Activated B cell treated with CpG ODN at 0.5 μM for 24 hours (primary cell): ENCODE measurements around the gene TIAL1. TPM values are rescaled to one million over a fixed set of nuclear protein-coding genes. Genes with fewer than 3 reads are reported as not detected.

Experiments
- ATAC-seq: fragments of 200-7000 bp; cut with Tn5 transposase; one replicate; pipeline ENCODE4 v1.10.0; 2021; ENCODE audit warnings: low read depth, mild to moderate bottlenecking, moderate library complexity
- CTCF ChIA-PET: fragments of 350-600 bp; sonication (Branson Sonifier 250); formaldehyde crosslinking; loops from one replicate; lab custom pipeline; 2021; ENCODE audit warnings: antibody characterized with exemption; lab: Charles Lee
- POLR2A ChIA-PET: fragments of 350-600 bp; sonication (Branson Sonifier 250); formaldehyde crosslinking; loops from one replicate; lab custom pipeline; 2021; ENCODE audit warnings: antibody characterized with exemption; lab: Charles Lee
- DNase-seq: peaks from one replicate; pipeline ENCODE4 v3.0.0; 2022
- H3K27ac Mint-ChIP-seq: one replicate; pipeline ENCODE4 v1.8.0; 2020; ENCODE audit warnings: mixed read lengths
- H3K27me3 Mint-ChIP-seq: one replicate; pipeline ENCODE4 v1.8.0; 2021; ENCODE audit warnings: mixed read lengths
- H3K36me3 Mint-ChIP-seq: one replicate; pipeline ENCODE4 v1.8.0; 2021; ENCODE audit warnings: low read depth, mixed read lengths
- H3K4me1 Mint-ChIP-seq: one replicate; pipeline ENCODE4 v1.8.0; 2021; ENCODE audit warnings: mixed read lengths
- H3K4me3 Mint-ChIP-seq: one replicate; pipeline ENCODE4 v1.8.0; 2020; ENCODE audit warnings: mild to moderate bottlenecking, mixed read lengths
- H3K9me3 Mint-ChIP-seq: one replicate; pipeline ENCODE4 v1.8.0; 2020; ENCODE audit warnings: mixed read lengths
- intact Hi-C: fragments of 100-400 bp; cut with micrococcal nuclease; formaldehyde crosslinking; loops from one replicate; pipeline ENCODE4 v1.15.1; 2024
- total RNA-seq: library from RNA; stranded (reverse); gene quantifications from 2 replicates; pipeline ENCODE4 v1.2.3, GENCODE V29; 2022
- TF ChIP-seq, protein P1 (sequence below): fragments of 200-600 bp; IDR thresholded peaks from one replicate; pipeline ENCODE4 v1.8.0; 2022; ENCODE audit warnings: antibody characterized with exemption, mild to moderate bottlenecking

The TIAL1 gene
- total RNA-seq, 1 donor from 2014 or later, result 155 TPM

DNA sequence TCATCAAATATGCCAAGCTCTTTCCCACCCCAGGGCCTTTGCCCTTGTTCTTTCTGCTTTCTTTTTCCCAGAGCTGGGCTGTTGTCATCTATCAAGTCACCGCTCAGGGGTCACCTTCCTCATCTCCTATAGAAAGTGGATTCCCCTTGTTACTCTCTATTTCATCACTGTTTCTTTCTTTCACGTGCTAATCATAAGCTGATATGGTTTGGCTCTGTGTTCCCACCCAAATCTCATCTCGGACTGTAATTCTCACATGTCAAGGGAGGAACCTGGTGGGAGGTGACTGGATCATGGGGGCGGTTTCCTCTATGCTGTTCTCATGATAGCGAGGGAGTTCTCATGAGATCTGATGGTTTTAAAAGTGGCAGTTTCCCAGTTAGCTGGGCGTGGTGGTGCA is 17.0 kb upstream of the TIAL1 start:
- Mint-ChIP-seq H3K4me3 (no peak overlapping the region), H3K9me3 (no peaks in the 10 kb centered on the region)
- CTCF ChIA-PET, result no interaction called here

DNA sequence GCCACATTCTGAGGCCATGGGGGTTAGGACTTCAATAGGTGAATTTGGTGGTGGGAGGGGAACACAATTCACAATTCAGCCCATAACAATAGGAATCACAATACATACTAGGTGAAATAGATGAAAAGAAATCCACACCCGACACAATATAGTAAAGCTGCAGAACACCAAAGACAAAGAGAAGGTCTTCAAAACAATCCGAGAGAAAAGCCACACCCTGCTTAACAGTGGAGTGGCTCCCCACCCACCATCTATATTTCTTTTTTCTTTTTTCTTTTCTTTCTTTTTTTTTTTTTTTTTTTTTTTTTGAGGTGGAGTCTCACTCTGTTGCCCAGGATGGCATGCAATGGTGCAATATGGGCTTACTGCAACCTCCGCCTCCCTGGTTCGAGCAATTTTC is 14.7 kb upstream of the TIAL1 start:
- TF ChIP-seq, protein P1, sequence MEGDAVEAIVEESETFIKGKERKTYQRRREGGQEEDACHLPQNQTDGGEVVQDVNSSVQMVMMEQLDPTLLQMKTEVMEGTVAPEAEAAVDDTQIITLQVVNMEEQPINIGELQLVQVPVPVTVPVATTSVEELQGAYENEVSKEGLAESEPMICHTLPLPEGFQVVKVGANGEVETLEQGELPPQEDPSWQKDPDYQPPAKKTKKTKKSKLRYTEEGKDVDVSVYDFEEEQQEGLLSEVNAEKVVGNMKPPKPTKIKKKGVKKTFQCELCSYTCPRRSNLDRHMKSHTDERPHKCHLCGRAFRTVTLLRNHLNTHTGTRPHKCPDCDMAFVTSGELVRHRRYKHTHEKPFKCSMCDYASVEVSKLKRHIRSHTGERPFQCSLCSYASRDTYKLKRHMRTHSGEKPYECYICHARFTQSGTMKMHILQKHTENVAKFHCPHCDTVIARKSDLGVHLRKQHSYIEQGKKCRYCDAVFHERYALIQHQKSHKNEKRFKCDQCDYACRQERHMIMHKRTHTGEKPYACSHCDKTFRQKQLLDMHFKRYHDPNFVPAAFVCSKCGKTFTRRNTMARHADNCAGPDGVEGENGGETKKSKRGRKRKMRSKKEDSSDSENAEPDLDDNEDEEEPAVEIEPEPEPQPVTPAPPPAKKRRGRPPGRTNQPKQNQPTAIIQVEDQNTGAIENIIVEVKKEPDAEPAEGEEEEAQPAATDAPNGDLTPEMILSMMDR, result no peak
- no peak for ATAC-seq
- Mint-ChIP-seq H3K36me3 (no peaks in the 10 kb centered on the region), H3K4me3 (no peak overlapping the region), H3K4me1 (peaks cover 3% of the 10 kb centered on the region), H3K27me3 (peaks cover 6% of the 10 kb centered on the region), H3K9me3 (no peaks in the 10 kb centered on the region), H3K27ac (no peak overlapping the region)
- DNase-seq, result no peak
- ChIA-PET POLR2A (no interaction called here), CTCF (no interaction called here)
- intact Hi-C loops, result no loop called here

More for the DNA sequence above, 17.0 kb upstream of the TIAL1 start:
- no peak overlapping the region for H3K27ac Mint-ChIP-seq
- H3K4me1 Mint-ChIP-seq, result peaks cover 4% of the 10 kb centered on the region
- ATAC-seq, result no peak
- TF ChIP-seq, protein P1, result no peak
- no peak for DNase-seq
- peaks cover 3% of the 10 kb centered on the region for H3K27me3 Mint-ChIP-seq
- no peaks in the 10 kb centered on the region for H3K36me3 Mint-ChIP-seq
- intact Hi-C loops, result no loop called here
- POLR2A ChIA-PET, result no interaction called here

DNA sequence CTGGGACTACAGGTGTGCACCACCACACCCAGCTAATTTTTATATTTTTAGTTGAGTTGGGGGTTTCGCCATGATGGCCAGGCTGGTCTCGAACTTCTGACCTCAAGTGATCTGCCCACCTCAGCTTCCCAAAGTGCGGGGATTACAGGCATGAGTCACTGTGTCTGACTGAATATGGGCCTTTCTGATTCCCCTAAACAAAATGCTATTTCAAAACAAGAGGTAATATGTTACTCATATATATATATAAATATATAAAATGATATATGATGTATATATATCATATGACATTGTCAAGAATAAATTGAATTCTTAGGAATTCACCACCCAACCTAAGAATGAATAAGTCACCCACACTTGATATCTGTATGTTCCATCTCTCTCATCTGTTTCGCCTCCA is 12.8 kb upstream of the TIAL1 start:
- Mint-ChIP-seq H3K9me3 (no peaks in the 10 kb centered on the region), H3K4me1 (peaks cover 3% of the 10 kb centered on the region), H3K27me3 (peaks cover 6% of the 10 kb centered on the region), H3K36me3 (no peaks in the 10 kb centered on the region), H3K4me3 (no peak overlapping the region), H3K27ac (no peak overlapping the region)
- TF ChIP-seq, protein P1, result no peak
- no peak for ATAC-seq
- ChIA-PET CTCF (no interaction called here), POLR2A (no interaction called here)
- no peak for DNase-seq
- intact Hi-C loops, result loop anchor here (2.0 kb wide), 1 partner anchor 727 kb away; no protein-coding TSS in a partner anchor

DNA sequence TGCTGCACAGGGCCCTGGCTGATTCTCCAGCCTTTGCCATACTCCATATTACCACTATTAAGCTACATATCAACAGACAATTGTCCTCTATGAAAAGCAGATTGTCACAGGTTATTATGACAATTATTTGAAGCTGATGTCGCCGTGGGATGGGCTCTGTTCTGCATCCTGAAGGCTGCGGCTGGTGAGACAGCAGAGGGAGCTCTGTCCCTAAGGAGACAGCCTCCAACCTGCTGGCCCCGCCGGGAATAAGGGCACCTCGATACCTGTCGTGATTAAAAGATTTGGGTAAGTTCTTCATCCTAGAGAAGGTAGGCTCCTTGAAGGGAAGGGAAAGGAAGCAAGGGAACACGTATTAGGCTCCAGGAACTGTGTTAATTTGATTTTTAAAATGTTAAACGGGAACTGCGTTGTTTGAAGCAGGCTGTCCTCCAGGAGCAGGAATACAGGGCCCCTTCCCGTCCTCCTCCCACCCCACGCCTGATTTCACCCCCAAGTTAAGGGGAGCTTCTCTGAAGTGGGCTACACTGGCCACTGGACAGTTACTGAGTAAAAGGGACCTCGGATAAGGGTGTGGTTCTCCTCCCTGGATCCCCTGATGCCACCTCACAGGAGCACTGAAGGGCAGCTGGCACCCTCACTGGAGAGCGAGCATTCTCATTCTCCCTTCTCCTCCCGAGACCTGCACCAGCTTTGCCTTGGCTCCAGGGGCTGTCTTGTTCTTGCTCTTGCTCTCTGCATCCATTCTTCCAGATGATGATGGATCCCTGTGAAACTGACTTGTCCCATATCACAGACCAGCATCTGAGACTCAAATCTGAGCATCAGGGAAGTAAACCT is 11.8 kb upstream of the TIAL1 start:
- no peak overlapping the region for H3K4me3 Mint-ChIP-seq
- intact Hi-C loops, result loop anchor here (1.0 to 2.0 kb wide), 2 partner anchors 251 to 728 kb away; no protein-coding TSS in a partner anchor
- TF ChIP-seq, protein P1, result no peak
- H3K9me3 Mint-ChIP-seq, result no peaks in the 10 kb centered on the region
- no peak for ATAC-seq
- no peaks in the 10 kb centered on the region for H3K36me3 Mint-ChIP-seq
- H3K4me1 Mint-ChIP-seq, result peaks cover 3% of the 10 kb centered on the region
- POLR2A ChIA-PET, result no interaction called here
- H3K27ac Mint-ChIP-seq, result no peak overlapping the region
- H3K27me3 Mint-ChIP-seq, result peaks cover 2% of the 10 kb centered on the region
- CTCF ChIA-PET, result interaction anchor here (1.0 to 2.5 kb wide), 2 partner anchors 10 to 252 kb away, joined by 3 to 15 read pairs; no protein-coding TSS in a partner anchor
- no peak for DNase-seq

DNA sequence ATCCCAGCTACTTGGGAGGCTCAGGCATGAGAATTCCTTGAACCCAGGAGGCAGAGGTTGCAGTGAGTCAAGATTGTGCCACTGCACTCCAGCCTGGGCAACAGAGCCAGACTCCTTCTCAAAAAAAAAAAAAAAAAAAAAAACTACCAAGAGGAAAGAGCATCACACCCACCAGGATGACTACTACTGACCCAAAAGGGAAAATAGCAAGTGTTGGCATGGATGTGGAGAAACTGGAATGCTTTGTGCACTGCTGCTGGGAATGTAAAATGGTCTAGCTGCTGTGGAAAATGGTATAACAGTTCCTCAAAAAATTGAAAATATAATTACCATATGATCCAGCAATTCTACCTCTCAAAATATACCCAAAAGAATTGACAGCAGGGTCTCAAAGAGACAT is 7.7 kb upstream of the TIAL1 start:
- no peak for ATAC-seq
- Mint-ChIP-seq H3K36me3 (no peaks in the 10 kb centered on the region), H3K9me3 (no peaks in the 10 kb centered on the region), H3K4me1 (peaks cover 3% of the 10 kb centered on the region), H3K4me3 (no peak overlapping the region), H3K27me3 (peaks cover 2% of the 10 kb centered on the region), H3K27ac (no peak overlapping the region)
- POLR2A ChIA-PET, result interaction anchor here (0.7 kb wide), 2 partner anchors 14 to 37 kb away, joined by 3 to 5 read pairs; no protein-coding TSS in a partner anchor
- DNase-seq, result no peak
- intact Hi-C loops, result no loop called here
- TF ChIP-seq, protein P1, result no peak
- CTCF ChIA-PET, result no interaction called here
